Middle frontal gyrus (tissue), 1 donor: ENCODE data around the gene KCTD7.
"Not testable (repeated sequence)": the region's sequence is repeated elsewhere in the genome, so short reads cannot be mapped to it uniquely, and the experiment has no call there.

Source experiments
- DNase-seq: peaks from one replicate; pipeline ENCODE4 v3.0.0-alpha.2; 2015; ENCODE audit warnings: low spot score; ENCODE audit errors: extremely low spot score

KCTD7 gene

DNA sequence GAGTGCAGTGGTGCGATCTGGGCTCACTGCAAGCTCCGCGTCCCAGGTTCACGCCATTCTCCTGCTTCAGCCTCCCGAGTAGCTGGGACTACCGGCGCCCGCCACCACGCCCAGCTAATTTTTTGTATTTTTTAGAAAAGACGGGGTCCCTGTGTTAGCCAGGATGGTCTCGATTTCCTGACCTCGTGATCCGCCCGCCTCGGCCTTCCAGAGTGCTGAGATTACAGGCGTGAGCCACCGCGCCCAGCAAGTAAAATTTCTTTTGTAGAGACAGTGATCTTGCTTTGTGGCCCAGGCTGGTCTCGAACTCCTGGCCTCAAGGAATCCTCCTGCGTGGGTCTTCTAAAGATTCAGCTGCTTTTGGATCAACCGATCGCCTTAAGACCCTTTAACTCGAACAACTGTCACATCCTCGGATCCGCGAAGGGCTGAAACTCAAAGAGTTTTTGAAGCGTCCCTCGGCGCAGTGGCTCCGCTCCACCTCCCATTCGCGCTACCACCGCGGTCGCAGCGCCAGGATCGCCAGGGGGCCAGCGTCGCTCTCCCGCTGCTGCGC lies 25.1 kb downstream of the KCTD7 start:
- DNase-seq, result not testable (repeated sequence)

DNA sequence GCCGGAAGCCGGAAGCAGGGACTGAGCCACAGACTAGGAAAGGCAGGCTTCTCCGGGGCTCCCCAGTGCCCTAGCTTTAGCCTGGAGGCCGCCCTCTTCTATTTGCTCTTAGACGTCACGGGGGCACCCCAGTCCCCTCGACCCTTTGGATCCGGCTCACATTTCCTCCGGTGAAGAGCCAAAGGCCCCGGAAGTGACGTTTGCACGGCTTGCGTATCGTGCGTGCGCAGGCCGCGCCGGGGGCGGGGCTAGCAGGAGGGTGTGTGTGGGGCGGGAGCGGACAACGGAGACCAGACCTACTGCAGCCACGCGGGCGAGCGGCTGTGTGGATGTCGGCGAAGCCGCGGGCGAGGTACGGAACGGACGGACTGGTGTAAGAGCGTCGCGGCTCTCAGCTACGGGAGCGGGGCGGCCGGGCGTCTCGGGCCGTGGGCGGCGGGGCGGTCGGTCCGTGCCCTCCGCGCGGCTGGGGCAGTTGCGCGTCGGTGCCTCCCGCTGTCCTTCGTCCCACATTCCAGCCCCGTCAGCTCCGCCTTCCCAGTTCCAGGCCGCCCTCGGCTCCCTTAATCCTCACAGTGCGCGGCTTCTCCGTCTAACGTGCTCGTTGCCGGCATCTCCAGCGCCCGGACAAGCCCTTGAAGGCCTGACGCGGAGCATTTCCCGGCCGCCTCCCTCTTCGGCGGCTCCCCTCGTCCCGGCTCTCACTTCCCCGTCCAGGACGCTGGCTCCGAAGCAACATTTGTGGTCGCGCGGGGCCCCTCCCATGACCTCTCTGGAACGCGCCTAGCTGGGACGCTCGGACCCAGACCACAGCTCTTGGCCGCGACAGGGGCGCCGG lies 25.8 kb downstream of the KCTD7 start:
- peak; percentile 97 for DNase-seq

DNA sequence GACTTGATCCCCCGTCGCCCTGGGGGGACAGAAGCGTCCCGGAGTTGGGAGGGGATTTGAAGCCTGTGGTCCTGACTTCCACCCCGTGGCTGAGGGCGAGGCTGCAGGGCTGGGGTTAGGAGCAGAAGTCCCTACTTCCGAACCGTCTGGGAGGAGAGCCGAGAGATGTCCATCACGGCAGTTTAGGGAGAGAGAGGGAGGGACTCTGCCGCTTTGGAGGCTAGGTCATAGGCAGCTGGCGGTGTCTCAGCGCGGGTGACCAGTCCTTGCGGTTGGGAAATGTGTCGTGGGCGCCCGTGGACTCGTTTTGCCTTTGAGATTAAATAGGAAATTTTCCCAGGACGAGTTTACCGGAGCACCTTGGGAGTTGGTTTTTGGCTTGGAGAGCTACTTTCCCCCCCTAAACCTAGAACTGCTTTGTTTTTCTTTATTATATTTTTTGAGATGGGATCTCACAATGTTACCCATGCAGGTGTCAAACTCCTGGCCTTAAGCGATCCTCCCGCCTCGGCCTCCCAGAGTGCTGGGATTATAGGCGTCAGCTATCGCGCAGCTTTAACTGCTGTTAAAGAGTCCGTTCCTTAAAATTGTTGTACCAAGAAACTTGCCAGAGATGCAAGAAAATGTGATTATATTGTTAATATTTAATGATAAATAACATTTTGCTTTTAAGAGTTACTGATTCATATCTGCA lies 26.6 kb downstream of the KCTD7 start:
- not testable (repeated sequence) for DNase-seq

DNA sequence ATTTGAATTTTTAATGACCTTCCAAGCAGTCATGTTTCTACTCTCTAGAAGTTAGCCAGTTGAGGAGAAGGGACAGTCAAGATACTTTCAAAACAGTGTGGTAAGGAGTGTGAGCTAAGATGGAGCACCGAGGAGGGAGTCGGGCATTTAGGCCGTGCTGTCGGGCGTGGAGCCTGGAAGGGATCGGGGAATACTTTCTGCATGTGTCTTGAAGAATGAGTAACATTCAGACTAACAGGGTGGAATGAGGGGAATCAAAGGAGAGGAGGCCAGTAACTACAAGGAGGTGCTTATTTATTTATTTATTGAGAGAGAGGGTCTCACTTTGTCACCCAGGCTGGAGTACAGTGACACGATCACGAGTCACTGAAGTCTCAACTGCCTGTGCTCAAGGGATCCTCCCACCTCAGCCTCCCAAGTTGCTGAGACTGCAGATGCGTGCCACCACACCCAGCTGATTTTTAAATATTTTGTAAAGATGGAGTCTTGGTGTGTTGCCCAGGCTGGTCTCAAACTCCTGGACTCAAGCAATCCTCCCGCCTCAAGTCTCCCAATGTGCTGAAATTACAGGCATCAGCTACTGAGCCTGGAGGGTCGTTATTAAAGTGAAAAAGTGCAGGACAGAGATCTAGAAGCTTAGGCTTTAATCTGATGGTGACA lies 27.3 kb downstream of the KCTD7 start:
- not testable (repeated sequence) for DNase-seq

DNA sequence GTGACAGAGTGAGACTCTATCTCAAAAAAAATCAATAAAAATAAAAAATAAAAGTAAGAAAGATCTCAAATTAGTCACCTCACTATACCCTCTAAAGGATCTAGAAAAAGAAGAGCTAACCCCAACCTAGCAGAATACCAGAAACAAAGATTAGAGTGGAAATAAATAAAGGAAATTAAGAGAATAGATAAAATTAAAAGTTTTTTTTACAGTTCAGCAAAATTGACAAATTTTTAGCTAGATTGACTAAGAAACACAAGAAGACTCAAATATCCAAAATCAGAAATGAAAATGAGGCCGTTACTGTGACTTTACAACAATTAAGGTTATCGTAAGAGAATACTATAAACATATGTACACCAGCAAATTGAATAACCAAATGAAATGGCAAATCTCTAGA lies 29.1 kb downstream of the KCTD7 start:
- DNase-seq, result no peak

DNA sequence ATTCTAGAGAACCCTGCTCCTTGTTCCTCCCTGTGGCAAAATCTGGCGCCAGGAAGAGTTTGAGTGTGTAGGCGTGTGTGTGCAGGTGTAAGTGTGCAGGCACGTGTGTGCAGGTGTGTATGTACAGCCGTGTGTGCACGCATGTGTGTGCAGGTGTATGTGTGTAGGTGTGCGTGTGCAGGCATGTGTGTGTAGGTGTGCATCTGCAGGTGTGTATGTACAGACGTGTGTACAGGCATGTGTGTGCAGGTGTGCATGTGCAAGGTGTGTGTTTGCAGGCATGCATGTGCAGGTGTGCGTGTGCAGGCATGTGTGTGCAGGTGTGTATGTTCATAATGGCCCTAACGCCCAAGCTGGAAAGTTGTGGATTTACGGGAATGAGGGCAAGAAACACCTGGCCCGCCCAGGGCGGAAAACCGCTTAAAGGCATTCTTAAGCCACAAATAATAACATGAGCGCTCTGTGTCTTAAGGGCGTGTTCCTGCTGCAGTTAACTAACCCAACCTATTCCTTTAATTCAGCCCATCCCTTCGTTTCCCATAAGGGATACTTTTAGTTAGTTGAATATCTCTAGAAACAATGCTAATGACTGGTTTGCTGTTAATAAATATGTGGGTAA lies 34.1 kb downstream of the KCTD7 start:
- DNase-seq, result no peak

DNA sequence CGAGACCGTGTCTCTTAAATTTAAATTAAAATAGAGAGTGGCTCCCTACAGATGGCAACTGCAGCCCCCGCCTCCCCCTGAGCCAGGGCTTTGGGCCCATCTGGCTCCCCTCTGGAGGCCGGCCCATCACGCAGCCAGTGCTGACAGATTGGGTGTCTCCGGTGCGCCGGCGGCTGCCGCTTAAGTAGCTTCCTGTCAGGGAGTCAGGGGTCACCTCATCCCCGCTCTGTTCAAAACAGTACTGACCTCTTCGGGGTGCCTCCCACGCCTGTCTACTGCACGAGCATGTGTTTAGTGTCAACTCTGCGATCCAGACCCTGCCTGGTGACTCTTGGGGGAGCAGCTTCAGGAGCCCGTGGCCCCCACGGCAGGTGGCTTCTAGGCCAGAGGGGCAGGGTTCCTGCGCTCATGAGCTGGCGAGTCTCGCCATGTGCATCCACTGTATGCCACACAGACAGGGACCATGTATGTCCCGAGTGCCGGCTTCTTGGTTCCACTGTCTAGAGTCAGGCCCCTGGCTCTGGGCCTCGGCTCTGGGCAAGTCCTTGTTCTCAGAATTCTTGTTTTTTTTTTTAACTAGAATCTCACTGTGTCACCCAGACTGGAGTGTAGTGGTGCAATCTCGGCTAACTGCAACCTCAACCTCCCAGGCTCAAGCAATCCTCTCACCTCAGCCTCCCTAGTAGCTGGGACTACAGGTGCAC lies 36.1 kb downstream of the KCTD7 start:
- no peak for DNase-seq

DNA sequence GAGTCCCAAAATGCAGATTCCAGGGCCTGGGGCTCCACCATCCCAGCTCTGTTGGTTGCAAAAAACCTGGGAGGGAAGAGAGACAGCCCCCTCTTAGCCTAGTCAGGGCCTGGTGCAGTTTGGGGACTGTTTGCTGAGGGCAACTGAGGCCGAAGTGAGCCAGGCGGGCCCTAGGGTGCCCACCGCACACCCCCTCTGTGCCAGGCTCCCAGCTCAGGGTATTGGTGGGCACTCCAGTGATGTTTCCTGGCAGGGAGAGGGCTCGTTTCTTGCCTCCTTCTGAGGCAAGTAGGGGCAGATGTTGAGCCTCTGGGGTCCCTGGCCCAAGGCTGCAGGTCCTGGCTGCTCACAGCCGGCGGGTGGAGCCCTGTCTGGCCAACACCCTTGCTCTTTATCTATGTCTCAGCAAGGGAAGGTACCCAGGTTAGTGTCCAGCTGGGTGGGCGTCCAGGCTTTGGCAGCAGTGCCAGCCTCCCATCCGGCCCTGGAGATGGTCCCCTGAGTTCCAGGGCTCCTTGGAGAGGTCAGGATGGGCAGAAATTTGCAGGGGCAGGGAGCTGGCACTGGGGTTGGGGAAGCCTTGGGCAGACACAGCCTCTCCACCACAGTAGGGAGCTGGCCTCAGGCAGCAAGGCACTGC lies 37.8 kb downstream of the KCTD7 start:
- DNase-seq, result no peak

DNA sequence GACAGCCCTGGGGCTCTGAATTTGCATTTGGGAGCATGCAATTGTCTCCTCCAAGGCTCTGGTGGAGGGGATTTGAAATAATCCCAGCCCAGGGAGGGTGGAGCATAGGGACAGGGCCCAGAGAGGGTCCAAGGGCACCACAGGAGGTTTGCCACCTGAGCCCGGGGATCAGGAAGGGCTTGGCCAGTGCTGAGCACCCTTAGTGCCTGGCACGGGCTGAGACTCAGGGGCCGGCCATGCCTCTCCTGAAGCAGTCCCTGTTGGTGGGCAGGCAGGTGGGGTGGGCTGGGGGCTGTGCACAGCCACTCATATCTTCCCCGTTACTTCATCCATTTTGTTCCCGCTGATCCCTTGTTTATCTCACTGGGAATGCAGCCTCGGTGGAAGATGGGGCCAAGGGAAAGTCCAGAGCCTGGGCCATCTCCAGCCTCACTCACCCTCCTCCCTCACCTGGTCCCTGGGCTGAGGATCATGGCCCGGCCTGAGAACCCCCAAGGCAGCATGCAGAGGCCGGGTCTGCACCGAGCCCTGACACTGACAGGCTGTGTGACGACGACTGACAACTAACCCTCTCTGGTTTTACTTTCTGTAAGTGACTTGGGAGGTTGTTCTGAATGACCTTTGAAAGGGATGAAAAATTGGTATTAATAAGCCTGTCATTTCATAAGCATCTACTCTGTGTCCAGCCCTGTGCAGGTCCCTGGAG lies 38.5 kb downstream of the KCTD7 start:
- DNase-seq, result no peak

DNA sequence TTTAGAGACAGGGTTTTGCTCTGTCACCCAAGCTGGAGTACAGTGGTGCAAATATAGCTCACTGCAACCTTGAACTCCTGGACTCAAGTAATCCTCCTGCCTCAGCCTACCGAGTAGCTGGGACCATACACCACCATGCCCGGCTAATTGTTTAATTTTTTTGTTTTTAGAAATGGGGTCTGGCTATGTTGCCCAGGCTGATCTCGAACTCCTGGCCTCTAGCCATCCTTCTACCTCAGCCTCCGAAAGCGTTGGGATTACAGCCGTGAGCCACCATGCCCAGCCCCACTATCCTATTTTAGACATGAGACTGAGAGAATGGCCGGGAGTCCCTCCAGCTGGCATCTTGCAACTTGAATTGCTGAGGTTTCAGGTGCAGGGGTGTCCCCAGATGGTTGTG lies 39.4 kb downstream of the KCTD7 start:
- no peak for DNase-seq

DNA sequence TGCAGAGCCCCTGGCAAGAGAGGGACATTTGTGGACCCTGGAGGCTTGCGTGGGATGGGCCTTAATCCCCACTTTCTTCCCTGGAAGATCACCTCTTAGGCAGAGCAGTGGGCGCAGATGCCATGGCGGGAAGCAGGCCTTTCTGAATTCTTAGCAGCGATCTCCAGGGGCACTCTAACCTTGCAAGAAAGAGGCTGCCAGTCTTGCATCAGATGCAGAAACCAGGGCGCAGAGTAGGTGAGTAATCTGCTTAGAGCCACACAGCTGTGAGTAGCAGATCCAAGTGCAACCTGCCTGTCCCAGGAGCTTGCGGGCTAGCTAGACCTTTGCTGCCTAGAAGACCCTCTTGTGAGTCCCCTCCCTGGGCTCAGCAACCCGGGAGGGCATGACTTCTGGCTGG lies 40.0 kb downstream of the KCTD7 start:
- no peak for DNase-seq

DNA sequence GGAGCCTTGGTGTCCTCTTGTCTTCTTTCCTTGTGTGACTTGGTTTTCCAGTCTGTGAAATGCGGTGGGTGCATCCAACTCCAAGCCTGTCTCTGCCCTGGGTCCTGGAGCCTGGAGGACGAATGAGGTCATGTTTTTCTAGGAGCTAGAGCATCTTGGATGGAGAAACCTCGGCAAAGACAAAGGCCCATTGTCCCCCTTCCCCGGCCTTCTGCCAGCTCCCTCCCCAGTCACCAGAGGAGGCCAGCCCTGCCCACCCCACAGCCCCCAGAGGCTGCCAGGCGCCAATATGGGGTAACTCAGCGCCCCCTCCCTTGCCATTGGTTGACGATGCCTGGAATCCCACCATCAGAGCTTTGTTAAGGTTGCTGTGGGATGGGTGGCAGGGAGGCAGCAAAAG lies 40.4 kb downstream of the KCTD7 start:
- no peak for DNase-seq

DNA sequence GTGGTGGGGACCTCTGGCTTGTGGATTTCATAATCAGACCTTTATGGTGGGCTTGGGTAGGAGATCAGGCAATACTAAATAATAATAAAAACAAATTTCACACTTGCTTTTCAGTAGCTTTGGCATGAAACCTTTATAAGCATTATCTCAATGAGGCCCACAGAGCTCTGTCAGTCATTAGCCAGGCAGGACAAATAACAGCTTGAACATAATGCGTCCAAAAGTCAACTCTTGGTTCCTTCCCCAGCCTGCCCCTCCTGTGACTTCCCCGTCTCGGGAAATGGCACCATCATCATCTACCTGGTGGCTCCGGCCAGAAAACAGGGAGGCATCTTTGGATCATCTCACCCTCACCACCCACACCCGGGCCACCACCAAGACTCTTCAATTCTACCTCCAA lies 40.8 kb downstream of the KCTD7 start:
- no peak for DNase-seq

DNA sequence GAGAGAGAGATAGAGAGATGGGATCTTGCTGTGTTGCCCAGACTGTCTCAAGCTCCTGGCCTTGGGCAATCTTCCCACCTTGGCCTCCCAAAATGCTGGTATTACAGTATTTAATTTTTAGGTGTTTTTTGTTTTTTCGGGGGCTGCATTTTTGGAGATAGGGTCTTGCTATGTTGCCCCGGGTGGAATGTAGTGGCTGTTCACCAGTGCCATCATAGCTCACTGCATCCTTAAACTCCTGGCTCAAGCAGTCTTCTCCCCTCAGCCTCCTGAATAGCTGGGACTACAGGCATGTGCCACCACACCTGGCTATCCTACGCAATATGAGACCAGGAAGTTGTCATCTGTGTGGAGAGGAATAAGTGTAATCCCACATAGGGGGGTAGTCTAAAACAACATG lies 42.4 kb downstream of the KCTD7 start:
- DNase-seq, result no peak

DNA sequence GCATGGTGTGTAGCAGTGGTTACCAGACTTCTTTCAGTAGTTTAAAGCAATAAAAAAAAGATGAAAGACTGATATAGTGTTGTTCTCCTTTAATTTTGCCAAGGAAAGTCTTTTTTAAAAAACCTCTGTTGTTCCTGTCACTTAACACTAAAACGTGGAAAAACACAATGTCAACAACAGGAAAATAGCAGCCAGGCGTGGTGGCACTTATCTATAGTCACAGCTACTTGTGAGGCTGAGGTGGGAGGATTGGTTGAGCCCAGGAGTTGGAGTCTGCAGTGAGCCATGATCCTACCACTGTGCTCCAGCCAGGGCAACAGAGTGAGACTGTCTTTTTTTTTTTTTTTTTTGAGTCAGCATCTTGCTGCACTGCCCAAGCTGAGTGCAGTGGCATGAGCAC lies 42.8 kb downstream of the KCTD7 start:
- not testable (repeated sequence) for DNase-seq

DNA sequence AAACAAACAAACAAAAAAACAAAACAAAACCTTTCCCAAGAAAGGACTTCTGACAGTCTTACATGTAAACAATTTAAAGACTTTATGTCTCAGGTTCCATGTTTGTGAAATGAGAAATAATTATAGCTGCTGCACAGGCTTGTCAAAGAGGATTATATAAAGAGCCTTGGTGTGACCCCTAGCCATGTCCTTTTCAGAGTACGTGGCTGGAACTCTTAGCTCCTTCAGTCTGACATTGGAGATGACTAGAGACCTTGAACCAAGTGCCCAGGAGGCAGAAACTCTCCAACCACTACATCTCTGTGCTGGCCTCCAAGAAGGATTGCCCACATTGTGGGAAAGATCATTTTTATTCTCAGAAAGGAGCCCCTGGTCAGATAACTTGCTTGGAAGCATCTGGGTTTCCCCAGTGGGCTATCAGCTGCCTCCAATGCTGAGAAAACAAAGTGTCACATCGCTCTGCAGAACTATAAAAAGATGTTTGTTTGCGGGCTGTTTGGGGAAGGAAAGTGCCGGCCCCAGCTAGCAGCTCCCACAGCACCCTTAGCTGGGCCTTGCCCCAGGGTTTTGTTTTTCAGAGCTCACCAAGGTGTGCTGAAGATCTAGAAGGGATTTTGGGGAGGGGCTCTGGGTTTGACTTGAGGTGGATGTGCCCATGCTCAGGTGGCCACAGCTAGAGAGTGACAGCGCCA lies 43.9 kb downstream of the KCTD7 start:
- not testable (repeated sequence) for DNase-seq

DNA sequence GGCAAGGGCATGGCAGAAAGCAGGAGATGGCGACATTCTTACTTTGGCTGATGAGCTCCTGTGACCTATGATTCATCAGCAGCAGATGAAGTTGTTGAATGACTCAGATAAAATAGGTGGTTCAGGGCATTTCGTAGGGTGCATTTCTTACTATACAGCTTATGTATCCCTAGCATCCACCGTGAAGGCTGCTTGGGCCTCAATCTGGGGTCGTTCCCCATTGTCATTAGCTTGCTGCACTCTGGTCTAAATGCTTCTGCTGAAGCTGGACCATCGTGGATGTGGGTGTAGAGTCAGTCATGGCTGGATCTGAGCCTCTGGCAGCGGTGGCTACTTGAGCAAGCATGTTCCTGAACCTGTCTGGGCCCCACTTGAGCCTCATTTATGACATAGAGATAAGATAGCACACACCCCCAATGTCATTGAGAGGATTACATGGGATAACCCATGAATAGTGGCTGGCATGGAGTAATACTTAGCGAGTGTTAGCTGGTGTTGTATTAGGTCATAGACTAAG lies 44.5 kb downstream of the KCTD7 start:
- DNase-seq, result not testable (repeated sequence)

DNA sequence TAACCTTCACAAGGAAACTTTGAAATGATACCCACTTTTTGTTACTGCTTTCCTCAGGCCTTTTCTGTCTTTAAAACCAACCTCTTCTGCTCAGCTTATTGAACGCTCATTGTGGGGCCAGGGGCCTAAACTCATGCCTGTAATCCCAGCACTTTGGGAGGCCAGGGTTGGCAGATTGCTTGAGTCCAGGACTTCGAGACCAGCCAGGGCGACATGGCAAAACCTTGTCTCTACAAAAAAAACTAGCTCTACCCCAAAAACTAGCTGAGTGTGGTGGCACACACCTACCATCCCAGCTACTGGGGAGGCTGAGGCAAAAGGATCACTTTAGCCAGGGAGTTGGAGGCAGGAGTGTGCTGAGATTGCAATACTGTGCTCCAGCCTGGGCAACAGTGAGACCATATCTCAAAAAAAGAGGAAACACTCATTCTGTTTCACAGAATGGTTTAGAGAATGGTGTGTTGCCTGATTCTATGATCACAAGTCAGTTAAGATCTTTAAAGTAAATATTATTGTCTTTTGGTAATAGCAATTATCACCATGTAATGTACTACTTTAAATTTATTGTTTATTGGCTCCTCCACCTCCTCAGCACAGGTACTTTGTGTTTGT lies 51.1 kb downstream of the KCTD7 start:
- DNase-seq, result no peak
